WTC11 (cell line): ENCODE data around the gene TXNDC2. TPM values are rescaled to one million over a fixed set of nuclear protein-coding genes. Genes with fewer than 3 reads are reported as not detected.

Experiments used
- ATAC-seq: fragments of 200-7000 bp; cut with Tn5 transposase; 2 replicates; pipeline ENCODE4 v1.10.0; 2021; ENCODE audit warnings: mild to moderate bottlenecking, moderate library complexity
- CTCF ChIA-PET: fragments of 300-600 bp; sonication (Branson Sonifier 250); formaldehyde crosslinking; loops from one replicate; lab custom pipeline; 2021; ENCODE audit warnings: antibody characterized with exemption; lab: Charles Lee
- POLR2A ChIA-PET: fragments of 350-600 bp; sonication (Branson Sonifier 250); formaldehyde crosslinking; loops from one replicate; lab custom pipeline; 2021; ENCODE audit warnings: antibody characterized with exemption; lab: Charles Lee
- DNase-seq: peaks from one replicate; pipeline ENCODE4 v3.0.0; 2021; ENCODE audit warnings: low spot score
- H3K27ac Mint-ChIP-seq: 2 replicates; pipeline ENCODE4 v1.8.0; 2021; ENCODE audit warnings: mixed read lengths
- H3K27me3 Mint-ChIP-seq: 2 replicates; pipeline ENCODE4 v1.8.0; 2021; ENCODE audit warnings: low read depth, mild to moderate bottlenecking, moderate library complexity, mixed read lengths
- H3K36me3 Mint-ChIP-seq: 2 replicates; pipeline ENCODE4 v1.8.0; 2021; ENCODE audit warnings: mixed read lengths
- H3K4me1 Mint-ChIP-seq: 2 replicates; pipeline ENCODE4 v1.8.0; 2022; ENCODE audit warnings: mixed read lengths
- H3K4me3 Mint-ChIP-seq: 2 replicates; pipeline ENCODE4 v1.8.0; 2021; ENCODE audit warnings: mild to moderate bottlenecking, moderate library complexity, mixed read lengths
- H3K9me3 Mint-ChIP-seq: 2 replicates; pipeline ENCODE4 v1.8.0; 2021; ENCODE audit warnings: mixed read lengths
- CTCF ChIP-seq: fragments of 200-600 bp; IDR thresholded peaks from 2 replicates; pipeline ENCODE4 v1.8.0; 2022; ENCODE audit warnings: antibody characterized with exemption
- ETV6 ChIP-seq: sonication (generic); formaldehyde crosslinking; IDR thresholded peaks from 2 replicates; pipeline ENCODE4 v1.8.1; 2022; ENCODE audit warnings: mild to moderate bottlenecking, missing genetic modification reagents
- FOXJ3 ChIP-seq: sonication (generic); formaldehyde crosslinking; IDR thresholded peaks from 2 replicates; pipeline ENCODE4 v1.9.0; 2021; ENCODE audit warnings: missing genetic modification reagents, mild to moderate bottlenecking, borderline replicate concordance
- HMGA2 ChIP-seq: fragments of 250-450 bp; sonication (Bioruptor Pico); IDR thresholded peaks from 2 replicates; pipeline ENCODE4 v1.4.0; 2021; ENCODE audit warnings: mild to moderate bottlenecking, moderate library complexity
- JUN ChIP-seq: sonication (generic); formaldehyde crosslinking; IDR thresholded peaks from 2 replicates; pipeline ENCODE4 v1.8.0; 2023; ENCODE audit warnings: mild to moderate bottlenecking, missing genetic modification reagents
- MAX ChIP-seq: sonication (generic); formaldehyde crosslinking; IDR thresholded peaks from 2 replicates; pipeline ENCODE4 v1.8.0; 2022; ENCODE audit warnings: mild to moderate bottlenecking, missing genetic modification reagents
- NFE2L1 ChIP-seq: sonication (generic); formaldehyde crosslinking; IDR thresholded peaks from 2 replicates; pipeline ENCODE4 v1.8.1; 2023; ENCODE audit warnings: missing genetic modification reagents
- NR2C2 ChIP-seq: sonication (generic); formaldehyde crosslinking; IDR thresholded peaks from 2 replicates; pipeline ENCODE4 v1.8.0; 2022; ENCODE audit warnings: mild to moderate bottlenecking, missing genetic modification reagents
- NR3C1 ChIP-seq: sonication (generic); formaldehyde crosslinking; conservative IDR thresholded peaks from 2 replicates; pipeline ENCODE4 v1.8.1; 2023; ENCODE audit warnings: low read depth, mild to moderate bottlenecking, missing genetic modification reagents
- SMAD4 ChIP-seq: sonication (generic); formaldehyde crosslinking; IDR thresholded peaks from 2 replicates; pipeline ENCODE4 v1.8.0; 2022; ENCODE audit warnings: mild to moderate bottlenecking, missing genetic modification reagents
- TEAD1 ChIP-seq: sonication (generic); formaldehyde crosslinking; IDR thresholded peaks from 2 replicates; pipeline ENCODE4 v1.8.0; 2022; ENCODE audit warnings: mild to moderate bottlenecking, missing genetic modification reagents
- TEAD4 ChIP-seq: sonication (generic); formaldehyde crosslinking; IDR thresholded peaks from 2 replicates; pipeline ENCODE4 v1.8.0; 2022; ENCODE audit warnings: mild to moderate bottlenecking, missing genetic modification reagents
- ZMAT4 ChIP-seq: fragments of 250-450 bp; sonication (Bioruptor Pico); IDR thresholded peaks from 2 replicates; pipeline ENCODE4 v1.9.0; 2021; ENCODE audit warnings: mild to moderate bottlenecking
- ZNF263 ChIP-seq: sonication (generic); formaldehyde crosslinking; IDR thresholded peaks from 2 replicates; pipeline ENCODE4 v1.8.1; 2022; ENCODE audit warnings: low read depth, mild to moderate bottlenecking, moderate library complexity, missing genetic modification reagents
- ZNF281 ChIP-seq: sonication (generic); formaldehyde crosslinking; IDR thresholded peaks from 2 replicates; pipeline ENCODE4 v1.8.0; 2023; ENCODE audit warnings: mild to moderate bottlenecking, missing genetic modification reagents
- total RNA-seq: library from RNA; stranded (reverse); gene quantifications from 3 replicates; pipeline ENCODE4 v1.2.3, GENCODE V29; 2021
- TF ChIP-seq, protein P1 (sequence below): sonication (generic); formaldehyde crosslinking; IDR thresholded peaks from 2 replicates; pipeline ENCODE4 v1.8.1; 2022; ENCODE audit warnings: low read depth, mild to moderate bottlenecking, moderate library complexity, missing genetic modification reagents, borderline replicate concordance
- TF ChIP-seq, protein P2 (sequence below): sonication (generic); formaldehyde crosslinking; IDR thresholded peaks from 2 replicates; pipeline ENCODE4 v1.8.1; 2022; ENCODE audit warnings: missing genetic modification reagents, borderline replicate concordance

The TXNDC2 gene
- total RNA-seq, 1 experiment from 2014 or later = 0.26 TPM

- CTCF ChIA-PET = no interaction called here
These were observed 19.8 kb upstream of the TXNDC2 start for GRCh38 chr18:9865764-9866490.

More at GRCh38 chr18:9865764-9866490, 19.8 kb upstream of the TXNDC2 start:
- Mint-ChIP-seq H3K27ac (no peak overlapping the region), H3K9me3 (peaks cover 27% of the 10 kb centered on the region), H3K27me3 (peaks cover 5% of the 10 kb centered on the region; the same call in 1 of the 2 replicates), H3K4me1 (peaks cover 24% of the 10 kb centered on the region), H3K36me3 (peaks cover 25% of the 10 kb centered on the region), H3K4me3 (no peak overlapping the region)
- POLR2A ChIA-PET = no interaction called here
- ATAC-seq = no peak
- TF ChIP-seq NR2C2 (no peak), FOXJ3 (CRISPR knock-in tag) (no peak), HMGA2 (CRISPR knock-in tag) (no peak), NFE2L1 (CRISPR knock-in tag) (no peak), ZNF281 (no peak), NR3C1 (CRISPR knock-in tag) (no peak), TEAD1 (CRISPR knock-in tag) (no peak), ETV6 (CRISPR knock-in tag) (no peak), TEAD4 (CRISPR knock-in tag) (no peak), SMAD4 (CRISPR knock-in tag) (no peak), CTCF (no peak), JUN (CRISPR knock-in tag) (no peak), MAX (no peak), ZNF263 (no peak), ZMAT4 (CRISPR knock-in tag) (no peak)
- TF ChIP-seq, protein P1, sequence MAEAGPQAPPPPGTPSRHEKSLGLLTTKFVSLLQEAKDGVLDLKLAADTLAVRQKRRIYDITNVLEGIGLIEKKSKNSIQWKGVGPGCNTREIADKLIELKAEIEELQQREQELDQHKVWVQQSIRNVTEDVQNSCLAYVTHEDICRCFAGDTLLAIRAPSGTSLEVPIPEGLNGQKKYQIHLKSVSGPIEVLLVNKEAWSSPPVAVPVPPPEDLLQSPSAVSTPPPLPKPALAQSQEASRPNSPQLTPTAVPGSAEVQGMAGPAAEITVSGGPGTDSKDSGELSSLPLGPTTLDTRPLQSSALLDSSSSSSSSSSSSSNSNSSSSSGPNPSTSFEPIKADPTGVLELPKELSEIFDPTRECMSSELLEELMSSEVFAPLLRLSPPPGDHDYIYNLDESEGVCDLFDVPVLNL = no peak
- TF ChIP-seq, protein P2, sequence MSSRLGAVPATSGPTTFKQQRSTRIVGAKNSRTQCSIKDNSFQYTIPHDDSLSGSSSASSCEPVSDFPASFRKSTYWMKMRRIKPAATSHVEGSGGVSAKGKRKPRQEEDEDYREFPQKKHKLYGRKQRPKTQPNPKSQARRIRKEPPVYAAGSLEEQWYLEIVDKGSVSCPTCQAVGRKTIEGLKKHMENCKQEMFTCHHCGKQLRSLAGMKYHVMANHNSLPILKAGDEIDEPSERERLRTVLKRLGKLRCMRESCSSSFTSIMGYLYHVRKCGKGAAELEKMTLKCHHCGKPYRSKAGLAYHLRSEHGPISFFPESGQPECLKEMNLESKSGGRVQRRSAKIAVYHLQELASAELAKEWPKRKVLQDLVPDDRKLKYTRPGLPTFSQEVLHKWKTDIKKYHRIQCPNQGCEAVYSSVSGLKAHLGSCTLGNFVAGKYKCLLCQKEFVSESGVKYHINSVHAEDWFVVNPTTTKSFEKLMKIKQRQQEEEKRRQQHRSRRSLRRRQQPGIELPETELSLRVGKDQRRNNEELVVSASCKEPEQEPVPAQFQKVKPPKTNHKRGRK = no peak
- DNase-seq = no peak
